B cell (primary cell): ENCODE measurements around the gene HELLS.

Experiments
- CTCF ChIP-seq: fragments of 200-600 bp; IDR thresholded peaks from one replicate; pipeline ENCODE4 v1.8.0; 2022; ENCODE audit warnings: antibody characterized with exemption, mild to moderate bottlenecking
- EZH2 ChIP-seq: IDR thresholded peaks from 2 replicates; pipeline ENCODE4 v1.6.1; 2012; ENCODE audit warnings: borderline replicate concordance, low read depth, mild to moderate bottlenecking, moderate library complexity, low read length; ENCODE audit not compliant: insufficient read depth, poor library complexity, severe bottlenecking

- TF ChIP-seq CTCF (no peak), EZH2 (no peak)
Measured at GRCh38 chr10:94632954-94633353, 87.4 kb downstream of the HELLS start.
